Measurements from ENCODE around the gene SGF29.

Gene SGF29

DNA sequence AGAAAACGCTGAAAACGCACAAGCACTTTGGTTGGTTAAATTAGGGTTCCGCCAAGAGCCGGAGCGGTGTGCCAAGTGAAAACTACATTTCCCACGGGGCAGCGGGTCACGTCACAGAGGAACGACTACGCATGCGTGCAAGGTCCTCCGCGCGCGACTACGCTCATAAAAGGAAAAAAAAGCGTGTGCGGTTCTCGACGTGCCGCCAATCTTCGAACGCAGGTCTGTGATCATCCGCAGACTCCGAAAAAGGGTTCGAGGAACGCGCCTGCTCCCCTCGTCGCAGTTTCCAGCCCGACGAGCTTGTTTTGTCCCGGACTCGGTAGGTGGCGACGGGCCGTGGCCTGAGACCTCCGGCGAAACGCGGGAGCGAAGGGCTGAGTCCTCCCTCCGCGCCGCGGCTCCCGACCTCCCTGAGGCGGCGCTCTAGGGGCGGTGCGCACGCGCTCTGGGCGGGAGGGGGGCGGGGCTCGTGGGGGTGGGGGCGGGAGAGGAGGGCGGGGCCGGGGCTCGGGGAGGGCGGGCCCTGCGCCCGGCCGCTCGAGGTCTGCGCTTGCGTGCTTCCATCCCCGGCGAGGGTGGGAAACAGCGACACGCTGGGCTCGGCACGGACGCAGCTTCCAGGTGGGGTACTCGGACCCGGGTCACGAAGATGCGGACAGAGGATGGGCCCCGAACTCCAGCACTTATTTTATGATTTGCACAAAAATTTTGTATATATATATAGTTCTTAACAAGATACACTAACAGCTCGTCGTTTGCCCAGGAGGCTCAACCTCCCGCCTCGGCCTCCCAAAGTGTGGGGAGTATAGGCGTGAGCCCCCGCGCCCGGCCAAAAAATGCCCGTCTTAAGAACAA is at the start of gene SGF29:
SGF29 (plus strand) TSS at position 145 of the 858 bp plus-strand sequence. CDS start 27,150 bp downstream, outside the sequence.
- Histone ChIP-seq H3K4me2 (peak within 1 kb of the TSS; percentile 78 to 100 (median 88)), H4K20me1 (peaks cover 0 to 33% (median 0%) of the 10 kb centered on the region in 11 experiments; a peak in 7 of 22 replicates), H3K27me3 (no peaks in the 10 kb centered on the region), H3K36me3 (peaks cover 17 to 42% (median 31%) of the 10 kb centered on the region in 11 experiments), H3K9me3 (replicated peaks in 1 of 11) (peaks cover 0 to 9% (median 8%) of the 10 kb centered on the region in 11 experiments; a peak in 18 of 22 replicates), H3K4me3 (peak within 1 kb of the TSS; percentile 53 to 77 (median 66)), H3K4me1 (peaks cover 15 to 40% (median 32%) of the 10 kb centered on the region in 10 experiments), H3K27ac (peak within 1 kb of the TSS; percentile 85 to 99 (median 95)), H3K9ac (peak within 1 kb of the TSS; percentile 86 to 98 (median 93))
- TF ChIP-seq Cebpa-rat (IDR thresholded peaks at IDR 0.05) = no peak

DNA sequence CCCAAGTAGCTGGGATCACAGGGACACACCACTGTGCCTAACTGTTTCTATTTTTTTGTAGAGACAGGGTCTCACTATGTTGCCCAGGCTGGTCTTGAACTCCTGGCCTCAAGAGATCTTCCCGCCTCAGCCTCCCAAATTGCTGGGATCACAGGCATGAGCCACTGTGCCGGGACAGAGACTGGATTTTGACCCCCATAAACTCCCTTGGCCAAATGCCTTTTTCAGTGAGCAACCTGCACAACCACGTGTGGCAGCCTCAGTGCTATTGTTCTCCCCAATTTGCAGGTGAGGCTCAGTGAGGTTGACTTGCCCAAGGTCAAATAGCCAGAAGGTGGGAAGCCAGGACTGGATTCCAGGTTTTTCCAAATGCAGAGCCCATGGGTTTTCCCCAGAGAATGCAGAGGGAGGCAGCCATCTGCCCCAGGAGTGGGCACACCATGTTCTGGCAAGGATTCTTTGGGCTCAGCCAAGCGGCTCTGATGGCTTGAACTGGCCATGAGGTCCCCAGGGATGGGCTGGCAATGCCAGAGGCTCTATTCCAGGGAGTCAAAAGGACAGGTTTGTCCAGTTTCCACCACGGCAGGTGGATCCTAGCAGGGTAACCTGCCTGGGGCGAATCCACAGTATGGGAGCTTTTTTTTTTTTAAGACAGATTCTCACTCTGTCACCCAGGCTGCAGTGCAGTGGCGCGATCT is 48.9 kb upstream of the SGF29 start:
- Histone ChIP-seq H3K4me1 (peaks cover 35 to 58% (median 52%) of the 10 kb centered on the region in 10 experiments), H3K27ac (no peak overlapping the region)

DNA sequence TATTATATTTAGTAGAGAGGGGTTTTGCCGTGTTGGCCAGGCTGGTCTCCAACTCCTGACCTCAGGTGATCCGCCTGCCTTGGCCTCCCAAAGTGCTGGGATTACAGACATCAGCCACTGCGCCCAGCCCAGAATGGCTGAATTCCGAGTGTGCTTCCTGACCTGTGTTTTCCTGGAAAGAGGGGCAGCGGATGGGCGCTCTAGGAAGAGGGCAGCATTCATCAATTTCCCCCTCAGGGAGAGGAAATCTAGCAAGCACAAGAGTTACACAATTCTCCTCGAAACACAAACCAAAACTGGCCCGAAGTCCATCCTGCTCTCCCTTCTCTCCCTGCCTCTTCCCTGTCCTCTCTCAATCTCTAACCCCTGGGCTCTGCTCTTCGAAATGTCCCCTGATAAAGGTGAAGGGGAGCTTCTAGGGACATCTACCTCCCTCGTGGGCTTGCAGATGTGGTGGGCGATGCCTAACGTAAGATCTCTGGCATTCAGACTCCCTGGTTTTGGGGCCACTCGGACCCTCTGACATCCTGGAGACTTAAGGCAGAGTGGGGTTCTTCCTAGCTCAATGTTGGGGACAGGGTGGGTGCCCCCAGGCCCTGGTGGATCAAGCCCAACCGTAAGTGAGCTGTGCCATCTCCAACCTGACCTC is 48.1 kb upstream of the SGF29 start:
- H3K9me3 ChIP-seq (replicated peaks in 1 of 11) = no peaks in the 10 kb centered on the region
- no peak overlapping the region for H3K27ac ChIP-seq
- H4K20me1 ChIP-seq = no peaks in the 10 kb centered on the region
- H3K9ac ChIP-seq = no peak overlapping the region
- H3K4me3 ChIP-seq = no peak overlapping the region
- H3K4me1 ChIP-seq = peaks cover 28 to 50% (median 44%) of the 10 kb centered on the region in 10 experiments
- no peaks in the 10 kb centered on the region for H3K36me3 ChIP-seq
- H3K27me3 ChIP-seq = no peaks in the 10 kb centered on the region
- no peak for TF ChIP-seq Cebpa-rat (IDR thresholded peaks at IDR 0.05)
- peak overlapping the region in 8 of 11 experiments; percentile 17 to 80 (median 48); a peak in 12 of 22 replicates for H3K4me2 ChIP-seq

More for the DNA sequence above, 48.9 kb upstream of the SGF29 start:
- Histone ChIP-seq H3K9ac (no peak overlapping the region), H3K4me3 (no peak overlapping the region), H3K36me3 (peaks cover 0 to 6% (median 0%) of the 10 kb centered on the region in 11 experiments; a peak in 3 of 22 replicates), H3K27me3 (no peaks in the 10 kb centered on the region), H3K4me2 (peak overlapping the region in 6 of 11 experiments; percentile 17 to 80 (median 46); a peak in 6 of 22 replicates), H4K20me1 (peaks cover 0 to 8% (median 0%) of the 10 kb centered on the region in 11 experiments; a peak in 1 of 22 replicates), H3K9me3 (replicated peaks in 1 of 11) (no peaks in the 10 kb centered on the region)
- no peak for TF ChIP-seq Cebpa-rat (IDR thresholded peaks at IDR 0.05)

DNA sequence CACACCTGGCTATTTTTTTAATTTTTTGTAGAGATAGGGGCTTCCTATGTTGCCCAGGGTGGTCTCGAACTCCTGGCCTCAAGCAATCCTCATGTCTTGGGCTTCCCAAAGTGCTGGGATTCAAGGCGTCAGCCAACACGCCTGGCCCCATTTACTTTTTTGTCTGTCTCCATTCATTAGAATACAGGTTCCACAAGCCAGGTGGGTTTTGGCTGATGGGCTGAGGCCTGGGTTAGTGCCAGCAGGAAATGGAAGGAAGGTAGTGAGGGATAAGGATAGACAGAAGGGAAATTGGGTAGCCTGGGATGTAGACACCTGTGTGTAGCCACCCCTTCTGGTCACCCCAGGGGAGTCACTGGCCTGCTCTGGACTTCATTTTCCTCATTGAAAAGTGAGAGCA is 42.7 kb upstream of the SGF29 start:
- H3K4me1 ChIP-seq = peaks cover 16 to 44% (median 24%) of the 10 kb centered on the region in 10 experiments

DNA sequence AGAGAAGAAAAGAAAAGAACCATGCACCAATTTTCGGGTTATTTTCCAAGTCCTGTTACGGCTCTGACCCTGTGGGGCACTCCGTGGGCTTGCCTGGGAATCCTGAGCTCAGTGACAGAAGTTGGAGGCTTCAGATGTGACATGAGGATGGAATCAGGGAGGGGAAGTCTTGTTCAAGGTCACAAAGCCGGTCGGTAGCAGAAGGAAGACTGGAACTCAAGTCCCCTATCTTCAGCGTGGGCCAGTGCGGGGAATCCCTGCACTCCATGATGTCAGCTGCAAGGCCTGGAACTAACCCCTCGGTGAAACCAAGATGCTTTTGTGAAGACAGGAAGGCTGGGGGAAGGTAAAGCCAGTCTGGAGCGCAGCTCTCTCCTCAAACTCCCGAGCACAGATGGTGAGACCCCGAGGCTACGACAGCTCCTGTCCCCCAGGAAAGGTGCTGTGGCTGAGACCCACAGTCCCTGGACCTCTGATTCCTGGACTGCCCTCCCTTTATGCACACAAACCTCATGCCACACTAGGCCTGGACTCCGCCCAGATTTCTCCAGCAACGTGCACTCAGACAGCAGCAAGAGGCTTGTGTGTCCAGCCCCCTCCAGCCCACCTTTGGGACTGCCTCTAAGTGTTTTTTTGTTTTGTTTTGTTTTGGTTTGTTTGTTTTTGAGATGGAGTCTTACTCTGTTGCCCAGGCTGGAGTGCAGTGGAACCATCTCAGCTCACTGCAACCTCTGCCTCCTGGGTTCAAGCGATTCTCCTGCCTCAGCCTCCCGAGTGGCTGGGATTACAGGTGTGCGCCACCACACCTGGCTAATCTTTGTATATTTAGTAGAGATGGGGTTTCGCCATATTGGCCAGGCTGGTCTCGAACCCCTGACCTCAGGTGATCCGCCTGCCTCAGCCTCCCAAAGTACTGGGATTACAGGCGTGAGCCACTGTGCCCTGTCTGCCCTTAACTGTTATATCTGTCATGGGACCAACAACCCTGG is 41.6 kb upstream of the SGF29 start:
- H3K4me2 ChIP-seq = no peak overlapping the region
- no peak for TF ChIP-seq Cebpa-rat (IDR thresholded peaks at IDR 0.05)
- no peak overlapping the region for H3K9ac ChIP-seq
- 0 out of 22 replicates have a peak overlapping the region, but pooled peaks of 1 of the 11 experiments have one; percentile 32 for H3K27ac ChIP-seq
- peaks cover 13 to 34% (median 15%) of the 10 kb centered on the region in 10 experiments for H3K4me1 ChIP-seq
- H3K27me3 ChIP-seq = no peaks in the 10 kb centered on the region
- no peak overlapping the region for H3K4me3 ChIP-seq
- no peaks in the 10 kb centered on the region for H3K9me3 ChIP-seq (replicated peaks in 1 of 11)
- H4K20me1 ChIP-seq = no peaks in the 10 kb centered on the region
- no peaks in the 10 kb centered on the region for H3K36me3 ChIP-seq

More for the DNA sequence above, 42.7 kb upstream of the SGF29 start:
- no peak overlapping the region for H3K9ac ChIP-seq
- H3K27me3 ChIP-seq = no peaks in the 10 kb centered on the region
- H3K36me3 ChIP-seq = no peaks in the 10 kb centered on the region
- no peak for TF ChIP-seq Cebpa-rat (IDR thresholded peaks at IDR 0.05)
- H3K4me3 ChIP-seq = no peak overlapping the region
- no peaks in the 10 kb centered on the region for H3K9me3 ChIP-seq (replicated peaks in 1 of 11)
- no peak overlapping the region for H3K4me2 ChIP-seq
- no peak overlapping the region for H3K27ac ChIP-seq
- no peaks in the 10 kb centered on the region for H4K20me1 ChIP-seq

DNA sequence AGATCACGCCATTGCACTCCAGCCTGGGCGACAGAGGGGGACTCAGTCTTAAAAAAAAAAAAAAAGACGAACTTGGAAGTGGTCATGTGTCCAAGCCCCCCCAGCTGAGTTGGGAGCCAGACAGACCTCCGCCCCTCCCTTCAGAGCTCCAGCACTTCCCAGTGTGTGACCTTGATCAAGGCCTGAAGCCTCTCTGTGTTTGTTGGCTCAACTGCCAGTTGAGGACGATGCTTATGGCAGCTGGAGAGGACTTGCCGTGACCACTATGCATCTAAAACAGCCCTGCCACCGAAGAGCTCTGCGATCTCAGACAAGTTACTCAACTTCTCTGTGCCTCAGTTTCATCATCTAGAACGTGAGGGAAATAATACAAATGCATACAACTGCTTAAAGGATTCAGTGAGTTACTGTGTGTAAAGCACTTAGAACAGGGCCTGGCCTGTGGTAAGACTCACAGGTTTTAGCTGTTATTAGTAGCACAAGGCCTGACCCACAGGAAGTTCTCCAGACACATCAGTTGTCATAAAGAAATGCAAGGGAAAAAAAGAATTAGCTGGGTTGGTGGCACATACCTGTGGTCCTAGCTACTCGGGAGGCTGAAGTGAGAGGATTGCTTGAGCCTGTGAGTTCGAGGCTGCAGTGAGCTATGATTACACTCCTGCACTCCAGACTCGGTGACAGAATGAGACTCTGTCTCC is 40.1 kb upstream of the SGF29 start:
- Histone ChIP-seq H3K4me2 (no peak overlapping the region; a peak in 1 of 22 replicates), H3K27ac (peak overlapping the region in 3 of 11 experiments; percentile 10 to 28 (median 27); a peak in 3 of 22 replicates), H3K4me3 (no peak overlapping the region), H3K27me3 (no peaks in the 10 kb centered on the region), H3K9me3 (replicated peaks in 1 of 11) (no peaks in the 10 kb centered on the region), H3K9ac (no peak overlapping the region), H3K36me3 (no peaks in the 10 kb centered on the region), H4K20me1 (no peaks in the 10 kb centered on the region), H3K4me1 (peaks cover 0 to 18% (median 0%) of the 10 kb centered on the region in 10 experiments; a peak in 5 of 20 replicates)
- TF ChIP-seq Cebpa-rat (IDR thresholded peaks at IDR 0.05) = no peak

DNA sequence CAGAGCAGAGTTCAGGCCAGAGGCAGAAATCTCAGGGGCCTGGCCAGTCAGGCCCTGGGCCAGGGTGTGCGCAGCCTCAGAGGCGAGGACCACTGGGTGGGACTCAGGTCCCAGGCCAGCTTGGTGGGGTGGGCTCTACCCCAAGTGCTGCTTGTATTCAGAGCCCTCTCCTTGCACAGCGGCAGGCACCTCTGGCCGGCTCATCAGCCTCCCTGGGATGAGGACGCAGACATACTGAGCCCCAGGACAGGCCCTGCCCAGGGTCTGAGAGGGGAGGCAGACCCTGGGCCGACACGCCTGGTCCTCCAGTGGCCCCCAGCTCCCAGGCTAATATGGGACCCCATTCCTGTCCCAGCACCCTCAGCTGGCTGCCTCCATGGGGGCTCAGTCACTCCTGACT is 39.5 kb upstream of the SGF29 start:
- H3K4me3 ChIP-seq = no peak overlapping the region
- H3K9me3 ChIP-seq (replicated peaks in 1 of 11) = no peaks in the 10 kb centered on the region
- H3K4me1 ChIP-seq = peaks cover 0 to 18% (median 0%) of the 10 kb centered on the region in 10 experiments; a peak in 3 of 20 replicates
- H3K27me3 ChIP-seq = no peaks in the 10 kb centered on the region
- no peaks in the 10 kb centered on the region for H3K36me3 ChIP-seq
- no peak overlapping the region for H3K4me2 ChIP-seq
- no peak overlapping the region for H3K9ac ChIP-seq
- H4K20me1 ChIP-seq = no peaks in the 10 kb centered on the region
- no peak for TF ChIP-seq Cebpa-rat (IDR thresholded peaks at IDR 0.05)
- peak overlapping the region in 3 of 11 experiments; percentile 10 to 28 (median 27); a peak in 3 of 22 replicates for H3K27ac ChIP-seq
